Vagina (tissue), 2 donors: ENCODE measurements around the gene VOPP1.

ENCODE experiments used
- POLR2A ChIP-seq, 2 donors: fragments of 450-650 bp; IDR thresholded peaks; one replicate each; pipeline ENCODE4 v1.6.1; 2017; ENCODE audit warnings: antibody characterized with exemption in 2 of 2, mild to moderate bottlenecking in 2 of 2, moderate library complexity in 2 of 2
- POLR2AphosphoS5 ChIP-seq, 2 donors: sonication (generic); formaldehyde crosslinking; IDR thresholded peaks; one replicate each; pipeline ENCODE4 v1.9.0; 2017; ENCODE audit warnings: antibody characterized with exemption in 2 of 2, mild to moderate bottlenecking in 2 of 2, low read depth in 1 of 2; ENCODE audit not compliant: insufficient read depth in 1 of 2
- TF ChIP-seq, protein P1 (sequence below), 3 experiments: fragments of 450-650 bp in 2 of 3; fragments of 200-600 bp in 1 of 3; sonication (generic) in 1 of 3; IDR thresholded peaks; one replicate each; pipeline ENCODE4 v1.5.1; 2017 to 2019; ENCODE audit warnings: antibody characterized with exemption in 3 of 3, mild to moderate bottlenecking in 2 of 3, moderate library complexity in 2 of 3

- TF ChIP-seq, protein P1, sequence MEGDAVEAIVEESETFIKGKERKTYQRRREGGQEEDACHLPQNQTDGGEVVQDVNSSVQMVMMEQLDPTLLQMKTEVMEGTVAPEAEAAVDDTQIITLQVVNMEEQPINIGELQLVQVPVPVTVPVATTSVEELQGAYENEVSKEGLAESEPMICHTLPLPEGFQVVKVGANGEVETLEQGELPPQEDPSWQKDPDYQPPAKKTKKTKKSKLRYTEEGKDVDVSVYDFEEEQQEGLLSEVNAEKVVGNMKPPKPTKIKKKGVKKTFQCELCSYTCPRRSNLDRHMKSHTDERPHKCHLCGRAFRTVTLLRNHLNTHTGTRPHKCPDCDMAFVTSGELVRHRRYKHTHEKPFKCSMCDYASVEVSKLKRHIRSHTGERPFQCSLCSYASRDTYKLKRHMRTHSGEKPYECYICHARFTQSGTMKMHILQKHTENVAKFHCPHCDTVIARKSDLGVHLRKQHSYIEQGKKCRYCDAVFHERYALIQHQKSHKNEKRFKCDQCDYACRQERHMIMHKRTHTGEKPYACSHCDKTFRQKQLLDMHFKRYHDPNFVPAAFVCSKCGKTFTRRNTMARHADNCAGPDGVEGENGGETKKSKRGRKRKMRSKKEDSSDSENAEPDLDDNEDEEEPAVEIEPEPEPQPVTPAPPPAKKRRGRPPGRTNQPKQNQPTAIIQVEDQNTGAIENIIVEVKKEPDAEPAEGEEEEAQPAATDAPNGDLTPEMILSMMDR (IDR thresholded peaks at IDR 0.05): no peak
- no peak for TF ChIP-seq POLR2A (IDR thresholded peaks at IDR 0.05)
- TF ChIP-seq POLR2AphosphoS5 (IDR thresholded peaks at IDR 0.05; ENCODE audit: insufficient read depth in 1 of 2, low read depth in 1 of 2): no peak
These were observed 133.4 kb downstream of the VOPP1 start for GRCh38 chr7:55438757-55439525.
